AG04450 (cell line): ENCODE data around the gene DUT. TPM values are rescaled to one million over a fixed set of nuclear protein-coding genes. Genes with fewer than 3 reads are reported as not detected.
"Not testable (repeated sequence)": the region's sequence is repeated elsewhere in the genome, so short reads cannot be mapped to it uniquely, and the experiment has no call there.

Experiments
- CTCF ChIA-PET: fragments of 300-600, 350-600 bp; formaldehyde crosslinking; extraction: SDS; loops from one replicate; lab custom pipeline; 2022; ENCODE audit warnings: antibody characterized with exemption, inconsistent platforms; lab: Charles Lee
- POLR2A ChIA-PET: fragments of 350-600 bp; formaldehyde crosslinking; extraction: SDS; loops from one replicate; lab custom pipeline; 2021; ENCODE audit warnings: antibody characterized with exemption, inconsistent platforms; lab: Yijun Ruan, JAX
- DNase-seq: peaks from one replicate; pipeline ENCODE4 v3.0.0-alpha.2; 2011; ENCODE audit warnings: low read depth, low spot score
- H3K27ac ChIP-seq: one replicate; pipeline ENCODE4 v1.5.1; 2012; ENCODE audit warnings: low read depth, low read length, control low read depth
- H3K27me3 ChIP-seq: one replicate; pipeline ENCODE4 v1.6.0; 2012; ENCODE audit warnings: low read length; ENCODE audit not compliant: control insufficient read depth, insufficient read depth
- H3K4me3 ChIP-seq: 2 replicates; pipeline ENCODE4 v1.5.1; 2011; ENCODE audit warnings: mild to moderate bottlenecking, low read depth, low read length, control low read depth
- H3K9me3 ChIP-seq: 2 replicates; pipeline ENCODE4 v1.5.1; 2012; ENCODE audit warnings: low read length; ENCODE audit not compliant: control insufficient read depth, insufficient read depth
- polyA plus RNA-seq: library from polyadenylated mRNA; depleted of rRNA; stranded (reverse); fragments of >200 nt; gene quantifications from 2 replicates; pipeline ENCODE4 v1.2.3, GENCODE V29; 2011
- TF ChIP-seq, protein P1 (sequence below): IDR thresholded peaks from 2 replicates; pipeline ENCODE4 v1.5.1; 2011; ENCODE audit warnings: low read depth, low read length, control low read depth, inconsistent platforms

The DUT gene
- polyA plus RNA-seq, 1 experiment = 52.8 TPM

DNA sequence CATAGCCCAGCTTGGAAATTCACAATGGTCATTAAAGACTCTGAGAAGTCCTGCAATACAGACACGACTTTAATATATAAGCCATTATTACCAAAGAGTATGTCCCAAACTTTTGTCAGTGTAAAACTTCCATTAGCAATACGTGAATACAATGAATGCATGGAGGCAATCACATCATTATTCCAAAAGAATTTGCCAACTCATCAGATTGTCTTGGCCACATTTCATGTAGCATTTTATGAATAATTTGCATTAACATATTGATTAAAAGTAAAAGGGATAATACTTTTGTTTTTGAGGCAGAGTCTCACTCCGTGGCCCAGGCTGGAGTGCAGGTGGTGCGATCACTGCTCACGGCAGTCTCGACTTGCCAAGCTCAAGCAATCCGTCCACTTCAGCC, 7.9 kb upstream of the DUT start:
- TF ChIP-seq, protein P1, sequence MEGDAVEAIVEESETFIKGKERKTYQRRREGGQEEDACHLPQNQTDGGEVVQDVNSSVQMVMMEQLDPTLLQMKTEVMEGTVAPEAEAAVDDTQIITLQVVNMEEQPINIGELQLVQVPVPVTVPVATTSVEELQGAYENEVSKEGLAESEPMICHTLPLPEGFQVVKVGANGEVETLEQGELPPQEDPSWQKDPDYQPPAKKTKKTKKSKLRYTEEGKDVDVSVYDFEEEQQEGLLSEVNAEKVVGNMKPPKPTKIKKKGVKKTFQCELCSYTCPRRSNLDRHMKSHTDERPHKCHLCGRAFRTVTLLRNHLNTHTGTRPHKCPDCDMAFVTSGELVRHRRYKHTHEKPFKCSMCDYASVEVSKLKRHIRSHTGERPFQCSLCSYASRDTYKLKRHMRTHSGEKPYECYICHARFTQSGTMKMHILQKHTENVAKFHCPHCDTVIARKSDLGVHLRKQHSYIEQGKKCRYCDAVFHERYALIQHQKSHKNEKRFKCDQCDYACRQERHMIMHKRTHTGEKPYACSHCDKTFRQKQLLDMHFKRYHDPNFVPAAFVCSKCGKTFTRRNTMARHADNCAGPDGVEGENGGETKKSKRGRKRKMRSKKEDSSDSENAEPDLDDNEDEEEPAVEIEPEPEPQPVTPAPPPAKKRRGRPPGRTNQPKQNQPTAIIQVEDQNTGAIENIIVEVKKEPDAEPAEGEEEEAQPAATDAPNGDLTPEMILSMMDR = no peak
- no peaks in the 10 kb centered on the region for H3K9me3 ChIP-seq
- ChIA-PET POLR2A (no interaction called here), CTCF (no interaction called here)
- H3K27me3 ChIP-seq = peaks cover 8% of the 10 kb centered on the region
- no peak overlapping the region for H3K27ac ChIP-seq
- H3K4me3 ChIP-seq = no peak overlapping the region
- no peak for DNase-seq

DNA sequence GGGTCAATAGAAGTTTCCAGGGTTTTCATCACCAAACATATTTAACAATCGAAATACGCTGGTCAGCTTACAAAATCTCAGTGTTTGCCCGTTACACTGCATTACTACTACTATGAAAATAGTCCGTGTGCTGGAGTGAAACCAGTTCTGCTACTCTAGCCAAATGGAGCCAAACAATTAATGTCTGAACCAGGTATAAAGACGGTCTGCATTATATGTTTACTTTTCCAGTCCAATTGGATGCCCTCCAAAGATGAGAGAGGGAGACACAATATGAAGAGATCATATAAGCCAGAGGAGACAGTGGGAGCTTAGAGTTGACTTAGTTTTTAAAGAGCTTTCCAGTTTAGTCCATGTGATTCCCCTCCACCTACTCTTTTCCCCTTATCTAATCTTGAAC, 6.3 kb upstream of the DUT start:
- no peak for DNase-seq
- no peak overlapping the region for H3K4me3 ChIP-seq
- H3K27me3 ChIP-seq = peaks cover 4% of the 10 kb centered on the region
- ChIA-PET CTCF (interaction anchor here (0.8 kb wide), 1 partner anchor 1130 kb away, joined by 3 read pairs; no protein-coding TSS in a partner anchor), POLR2A (no interaction called here)
- TF ChIP-seq, protein P1 = no peak
- H3K9me3 ChIP-seq = no peaks in the 10 kb centered on the region
- H3K27ac ChIP-seq = no peak overlapping the region

DNA sequence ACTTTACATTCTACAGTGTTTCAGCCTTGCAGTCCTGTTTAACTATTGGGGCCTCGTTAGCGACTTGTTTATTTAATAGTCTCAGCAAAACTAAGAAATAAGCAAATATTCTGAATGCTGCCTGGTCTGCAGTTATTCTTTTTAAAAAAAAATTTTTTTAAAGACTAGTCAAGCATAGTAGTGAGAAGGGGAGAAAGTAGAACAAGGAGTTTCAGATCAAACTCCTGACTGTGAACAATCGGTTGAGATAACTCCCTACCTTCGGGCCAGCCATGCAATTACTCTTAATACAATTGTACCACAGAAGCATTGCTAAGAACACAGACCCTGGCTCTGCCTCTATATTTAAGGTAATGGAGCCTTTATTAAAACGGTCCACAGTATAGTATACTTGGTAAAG, 5.8 kb upstream of the DUT start:
- Histone ChIP-seq H3K27ac (no peak overlapping the region), H3K4me3 (no peak overlapping the region), H3K9me3 (no peaks in the 10 kb centered on the region), H3K27me3 (no peaks in the 10 kb centered on the region)
- CTCF ChIA-PET = no interaction called here
- no peak for DNase-seq
- TF ChIP-seq, protein P1 = no peak
- POLR2A ChIA-PET = no interaction called here

DNA sequence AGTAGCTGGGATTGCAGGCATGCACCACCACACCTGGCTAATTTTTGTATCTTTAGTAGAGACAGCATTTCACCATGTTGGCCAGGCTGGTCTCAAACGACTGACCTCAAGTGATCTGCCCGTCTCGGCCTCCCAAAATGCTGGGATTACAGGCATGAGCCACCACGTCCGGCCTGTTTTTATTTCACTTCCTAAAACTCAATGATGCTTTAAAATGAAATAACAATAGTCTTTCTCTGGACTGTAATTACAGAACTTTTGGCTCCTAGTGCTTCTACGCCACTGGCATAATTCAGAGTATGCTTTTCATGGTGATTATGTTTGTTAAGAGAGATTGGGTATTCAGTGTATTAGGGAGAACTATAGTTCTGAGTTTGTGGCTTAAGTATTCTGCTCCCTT, 5.0 kb upstream of the DUT start:
- H3K27ac ChIP-seq, CTCF ChIA-PET, POLR2A ChIA-PET, H3K9me3 ChIP-seq, DNase-seq, H3K4me3 ChIP-seq, H3K27me3 ChIP-seq: not testable (repeated sequence)

DNA sequence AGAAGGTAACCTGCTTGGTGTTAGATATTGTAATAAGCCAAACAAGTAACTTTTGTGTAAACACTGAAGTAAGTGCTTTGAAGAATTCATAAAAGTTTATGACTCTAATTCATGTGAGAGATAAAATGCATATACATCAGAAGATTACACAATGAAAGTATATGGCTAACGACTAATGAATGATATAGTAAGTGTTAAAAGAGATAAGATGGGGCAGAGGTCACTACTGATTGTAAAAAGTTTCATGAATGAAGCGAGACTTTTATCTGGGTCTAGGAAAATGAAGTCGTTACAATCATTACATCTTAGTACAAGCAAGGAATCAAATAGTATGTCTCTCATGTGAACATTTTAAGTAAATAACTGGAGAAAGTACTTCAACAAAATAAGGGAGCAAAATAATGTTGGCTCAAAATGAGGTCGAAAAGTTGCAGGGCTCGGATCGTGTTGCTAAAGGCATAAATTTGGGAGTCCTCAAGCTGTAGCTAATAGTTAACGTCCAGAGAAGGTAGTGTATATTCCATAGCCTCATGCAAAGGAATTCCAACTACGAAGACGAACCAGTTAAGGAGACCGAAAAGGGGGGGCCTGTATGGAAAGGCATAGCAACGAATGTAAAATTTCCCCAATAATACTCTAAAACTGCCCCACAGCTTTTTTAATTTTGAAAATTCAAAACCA, 984 bp upstream of the DUT start:
- CTCF ChIA-PET = interaction anchor here (0.6 to 1.4 kb wide), 3 partner anchors 10 to 1134 kb away, joined by 3 to 9 read pairs (median 4); no protein-coding TSS in a partner anchor
- no peaks in the 10 kb centered on the region for H3K27me3 ChIP-seq
- TF ChIP-seq, protein P1 = no peak
- DNase-seq = no peak
- H3K27ac ChIP-seq = no peak overlapping the region
- H3K4me3 ChIP-seq = peak overlapping the region; percentile 82
- H3K9me3 ChIP-seq = no peaks in the 10 kb centered on the region
- POLR2A ChIA-PET = no interaction called here
